Measurements from ENCODE around the gene FZR1.
A peak's percentile ranks its signal among the peaks of the same experiment; 100 is the strongest.

Gene FZR1

GRCh38 chr19:3474010-3474409 lies 32.1 kb upstream of the FZR1 start:
- DNase-seq = no peak

GRCh38 chr19:3474614-3475013 lies 31.5 kb upstream of the FZR1 start:
- DNase-seq = no peak

GRCh38 chr19:3475449-3475848 lies 30.7 kb upstream of the FZR1 start:
- DNase-seq = no peak

GRCh38 chr19:3476830-3477229 lies 29.3 kb upstream of the FZR1 start:
- DNase-seq = no peak

- no peak for DNase-seq
Observed at GRCh38 chr19:3477506-3477905, 28.6 kb upstream of the FZR1 start.

GRCh38 chr19:3477951-3478350 lies 28.2 kb upstream of the FZR1 start:
- DNase-seq = no peak

GRCh38 chr19:3478409-3479176 lies 27.5 kb upstream of the FZR1 start:
- DNase-seq = no peak

GRCh38 chr19:3479177-3479833 lies 26.8 kb upstream of the FZR1 start:
- peak; percentile 31 to 38 for DNase-seq

GRCh38 chr19:3479834-3480215 lies 26.3 kb upstream of the FZR1 start:
- peak in 1 of 2 donors; percentile 36 for DNase-seq

GRCh38 chr19:3480383-3481091 lies 25.6 kb upstream of the FZR1 start, which contains the start of gene SMIM24:
Gene SMIM24 (minus strand): TSS chr19:3480525. CDS start chr19:3480463, 62 bp downstream.
- no peak for DNase-seq

- DNase-seq = no peak
Observed at GRCh38 chr19:3481241-3482090, 24.6 kb upstream of the FZR1 start.

GRCh38 chr19:3482507-3483225 lies 23.4 kb upstream of the FZR1 start:
- DNase-seq = no peak

GRCh38 chr19:3483226-3483628 lies 22.9 kb upstream of the FZR1 start, which contains the start of gene SMIM44:
Gene SMIM44 (minus strand): TSS chr19:3483441. CDS start chr19:3483403, 38 bp downstream.
- no peak for DNase-seq

- no peak for DNase-seq
Observed at GRCh38 chr19:3491396-3492119, 14.6 kb upstream of the FZR1 start.

GRCh38 chr19:3492131-3492839 lies 13.8 kb upstream of the FZR1 start:
- no peak for DNase-seq

- DNase-seq = no peak
Observed at GRCh38 chr19:3492919-3493318, 13.2 kb upstream of the FZR1 start.

GRCh38 chr19:3493651-3494050 lies 12.5 kb upstream of the FZR1 start:
- no peak for DNase-seq

GRCh38 chr19:3494051-3494450 lies 12.1 kb upstream of the FZR1 start:
- DNase-seq = peak; percentile 43 to 58

GRCh38 chr19:3494559-3494958 lies 11.6 kb upstream of the FZR1 start:
- peak; percentile 69 for DNase-seq

- no peak for DNase-seq
Observed at GRCh38 chr19:3496392-3497273, 9.5 kb upstream of the FZR1 start.
